Measurements from ENCODE around the gene NUDT21. TPM values are rescaled to one million over a fixed set of nuclear protein-coding genes. Genes with fewer than 3 reads are reported as not detected.

NUDT21 gene
- total and polyA plus RNA-seq, 10 of the 15 experiments (the other 5 are each of a cell fraction or from before 2014, with no cell fraction given): 70.1 to 229 (median 127) TPM

DNA sequence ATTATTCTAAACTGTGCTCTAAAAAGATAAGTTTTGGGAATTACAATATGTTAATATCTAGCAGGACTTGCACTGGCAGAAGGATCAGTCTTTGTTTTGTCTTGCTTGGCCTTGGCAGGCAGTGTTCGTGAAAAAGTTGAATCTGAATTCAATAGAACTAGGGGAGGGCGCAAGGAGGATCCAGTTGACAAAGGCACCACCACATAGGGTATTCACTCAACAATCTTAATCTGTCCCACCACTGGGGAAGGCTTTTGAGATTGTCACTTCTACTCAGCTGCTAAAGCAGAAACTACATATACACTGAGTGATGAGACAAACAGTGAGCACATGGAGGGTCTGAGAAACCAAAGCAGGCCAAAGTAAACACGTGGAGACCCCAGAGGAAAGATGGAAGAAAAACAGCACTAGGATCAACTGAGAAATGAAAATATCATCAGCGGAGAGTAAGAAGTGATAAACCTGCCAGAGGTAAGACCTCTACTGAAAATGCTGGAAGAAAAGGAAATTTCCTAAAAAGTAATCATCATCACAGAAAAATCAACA is 28.2 kb downstream of the NUDT21 start (continued):
- no peak for TF ChIP-seq IKZF1 (conservative IDR thresholded peaks at IDR 0.05)
- no peak for TF ChIP-seq MTA2 (IDR thresholded peaks at IDR 0.05; ENCODE audit: low read depth)

DNA sequence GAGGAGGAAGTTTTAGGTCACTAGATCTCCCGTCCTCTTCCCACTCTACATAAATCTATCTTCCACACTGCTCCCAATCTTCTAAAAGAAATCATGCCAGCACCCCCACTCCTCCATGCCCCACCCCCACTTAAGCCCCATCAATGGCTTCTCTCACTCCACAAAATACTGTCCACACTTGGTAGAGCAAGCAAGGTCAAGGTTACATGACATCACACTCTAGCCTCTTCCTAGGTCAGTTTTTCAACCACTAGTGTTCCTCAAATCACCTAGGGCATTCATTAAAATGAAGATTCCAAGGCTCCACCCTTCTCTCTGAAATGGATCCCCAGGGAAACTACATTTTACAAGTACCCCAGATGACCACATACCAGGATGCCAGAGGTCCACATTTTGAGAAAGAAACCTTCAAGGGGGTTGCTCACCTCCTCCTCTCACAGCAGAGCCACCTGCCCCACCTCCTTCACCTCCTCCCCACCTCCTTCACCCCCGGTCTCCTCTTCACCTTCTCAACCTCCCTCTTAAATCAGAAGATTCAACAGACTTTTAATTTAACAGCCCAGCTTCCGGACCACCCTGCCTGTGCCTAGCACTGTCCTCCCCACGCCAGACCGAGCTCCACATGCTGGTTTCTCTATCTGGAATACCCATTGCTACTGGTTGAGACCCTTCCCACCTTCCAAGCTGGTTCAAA is 29.0 kb downstream of the NUDT21 start:
- BruUV-seq (replicated peaks): no TSS peak
- Histone ChIP-seq H2AFZ (ENCODE audit: control insufficient read depth, low read depth, low read length) (no peak overlapping the region; the same call in none of the 2 replicates), H4K20me1 (ENCODE audit: control insufficient read depth, insufficient read depth) (no peaks in the 10 kb centered on the region), H3K4me1 (ENCODE audit: control insufficient read depth, insufficient read depth, low read length) (peaks cover 12% of the 10 kb centered on the region), H3K79me2 (ENCODE audit: control insufficient read depth, insufficient read depth, low read length) (peaks cover 73% of the 10 kb centered on the region), H3K9ac (ENCODE audit: control insufficient read depth, insufficient read depth, low read length) (peak overlapping the region; percentile 89), H3K9me3 (replicated peaks; ENCODE audit: control insufficient read depth, insufficient read depth, low read length) (no peaks in the 10 kb centered on the region), H3K4me3 (peak overlapping the region; percentile 78), H3K4me2 (ENCODE audit: control insufficient read depth, insufficient read depth) (peak overlapping the region; percentile 95), H3K27ac (ENCODE audit: control insufficient read depth, insufficient read depth) (peak overlapping the region; percentile 60), H3K36me3 (ENCODE audit: control insufficient read depth in 2 of 2, insufficient read depth in 2 of 2, low read length in 1 of 2) (no peaks in the 10 kb centered on the region), H3K27me3 (replicated peaks in 1 of 2; ENCODE audit: control insufficient read depth in 2 of 2, insufficient read depth in 2 of 2, low read length in 1 of 2) (no peaks in the 10 kb centered on the region)
- SMC1A ChIA-PET (ENCODE audit: uncharacterized antibody, unreplicated experiment): interaction anchor here (0.6 to 1.3 kb wide), 3 partner anchors 21 to 31 kb away, joined by 3 to 4 read pairs (median 3); partner anchors contain the start of genes NUDT21 and OGFOD1
- TF ChIP-seq ETV6 (conservative IDR thresholded peaks at IDR 0.05 in 1 of 2, IDR thresholded peaks at IDR 0.05 in 1 of 2; ENCODE audit: borderline replicate concordance in 1 of 2, low read depth in 1 of 2): no peak
- TF ChIP-seq ESRRA (IDR thresholded peaks at IDR 0.05; ENCODE audit: low read length): peak; percentile 66; the same call in 1 of the 2 replicates
- 0 out of 2 replicates have a peak, but pooled peaks have one; percentile 18 for TF ChIP-seq IKZF1 (conservative IDR thresholded peaks at IDR 0.05)
- peak; percentile 16; the same call in 1 of the 2 replicates for TF ChIP-seq ATF7 (IDR thresholded peaks at IDR 0.05; ENCODE audit: low read depth)
- TF ChIP-seq YY1 (IDR thresholded peaks at IDR 0.05; ENCODE audit: low read depth, low read length): 0 out of 2 replicates have a peak, but pooled peaks have one; percentile 12
- 0 out of 2 replicates have a peak, but pooled peaks have one; percentile 34 for TF ChIP-seq NR2F1 (conservative IDR thresholded peaks at IDR 0.05)
- TF ChIP-seq RBBP5 (conservative IDR thresholded peaks at IDR 0.05): no peak
- 0 out of 2 replicates have a peak, but pooled peaks have one; percentile 7 for TF ChIP-seq NFIC (IDR thresholded peaks at IDR 0.05; ENCODE audit: low read depth, low read length)
- 4% methylated on average over 5 of the region's 5 CpGs for WGBS (ENCODE audit: insufficient coverage, insufficient replicate concordance, low lambda C conversion rate, missing lambda C conversion rate)
- FAIRE-seq (no peak), DNase-seq (ENCODE audit: low read depth, low spot score) (no peak), ATAC-seq (peak; percentile 11)
- in situ Hi-C loops (cut with MboI) (no loop called here), intact Hi-C loops (cut with micrococcal nuclease; ENCODE audit: unreplicated experiment) (loop anchor here (2.0 kb wide), 1 partner anchor 27 kb away; no protein-coding TSS in a partner anchor)
- POLR2A ChIA-PET: interaction anchor here (0.8 to 2.6 kb wide), 2 partner anchors 10 to 29 kb away, joined by 6 to 8 read pairs; partner anchors contain the start of genes NUDT21 and OGFOD1
- CTCF ChIA-PET: interaction anchor here (1.7 kb wide), 1 partner anchor 13 kb away, joined by 5 read pairs; no protein-coding TSS in a partner anchor
- RAD21 ChIA-PET (ENCODE audit: unreplicated experiment): interaction anchor here (1.0 to 1.4 kb wide), 3 partner anchors 8 to 479 kb away, joined by 3 to 6 read pairs (median 3); partner anchors contain the start of genes NUDT21 and OGFOD1

Measured in GM12878 (cell line).